ENCODE results near the gene ALDOB.

DNA sequence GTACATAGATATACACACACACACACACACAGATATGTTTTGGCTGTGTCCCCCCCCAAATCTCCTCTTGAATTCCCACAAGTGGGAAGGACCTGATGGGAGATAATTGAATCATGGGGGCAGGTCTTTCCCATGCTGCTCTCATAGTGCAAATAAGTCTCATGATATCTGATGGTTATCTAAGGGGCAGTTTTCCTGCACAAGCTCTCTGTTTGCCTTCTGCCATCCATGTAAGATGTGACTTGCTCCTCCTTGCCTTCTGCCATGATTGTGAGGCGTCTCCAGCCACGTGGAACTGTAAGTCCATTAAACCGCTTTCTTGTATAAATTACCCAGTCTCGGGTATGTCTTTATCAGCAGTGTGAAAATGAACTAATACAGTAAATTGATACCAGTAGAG, 15.9 kb upstream of the ALDOB start:
- TF ChIP-seq, protein P1, sequence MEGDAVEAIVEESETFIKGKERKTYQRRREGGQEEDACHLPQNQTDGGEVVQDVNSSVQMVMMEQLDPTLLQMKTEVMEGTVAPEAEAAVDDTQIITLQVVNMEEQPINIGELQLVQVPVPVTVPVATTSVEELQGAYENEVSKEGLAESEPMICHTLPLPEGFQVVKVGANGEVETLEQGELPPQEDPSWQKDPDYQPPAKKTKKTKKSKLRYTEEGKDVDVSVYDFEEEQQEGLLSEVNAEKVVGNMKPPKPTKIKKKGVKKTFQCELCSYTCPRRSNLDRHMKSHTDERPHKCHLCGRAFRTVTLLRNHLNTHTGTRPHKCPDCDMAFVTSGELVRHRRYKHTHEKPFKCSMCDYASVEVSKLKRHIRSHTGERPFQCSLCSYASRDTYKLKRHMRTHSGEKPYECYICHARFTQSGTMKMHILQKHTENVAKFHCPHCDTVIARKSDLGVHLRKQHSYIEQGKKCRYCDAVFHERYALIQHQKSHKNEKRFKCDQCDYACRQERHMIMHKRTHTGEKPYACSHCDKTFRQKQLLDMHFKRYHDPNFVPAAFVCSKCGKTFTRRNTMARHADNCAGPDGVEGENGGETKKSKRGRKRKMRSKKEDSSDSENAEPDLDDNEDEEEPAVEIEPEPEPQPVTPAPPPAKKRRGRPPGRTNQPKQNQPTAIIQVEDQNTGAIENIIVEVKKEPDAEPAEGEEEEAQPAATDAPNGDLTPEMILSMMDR (IDR thresholded peaks at IDR 0.05) = no peak
- TF ChIP-seq POLR2A (IDR thresholded peaks at IDR 0.05) = no peak
